Central memory CD4-positive, alpha-beta T cell (primary cell): ENCODE results near the gene PSMA8.
"Not testable (repeated sequence)": the region's sequence is repeated elsewhere in the genome, so short reads cannot be mapped to it uniquely, and the experiment has no call there.

ENCODE experiments used
- DNase-seq: peaks from one replicate; pipeline ENCODE4 v3.0.0; 2022

PSMA8 gene

GRCh38 chr18:26176134-26176533 lies 42.5 kb downstream of the PSMA8 start:
- no peak for DNase-seq

- no peak for DNase-seq
Measured at GRCh38 chr18:26181343-26181826, 47.7 kb downstream of the PSMA8 start.

GRCh38 chr18:26183395-26184112 lies 49.9 kb downstream of the PSMA8 start:
- no peak for DNase-seq

- DNase-seq: no peak
Measured at GRCh38 chr18:26185267-26185666, 51.6 kb downstream of the PSMA8 start.

GRCh38 chr18:26190506-26190905 lies 56.8 kb downstream of the PSMA8 start:
- DNase-seq: peak; percentile 29

DNA sequence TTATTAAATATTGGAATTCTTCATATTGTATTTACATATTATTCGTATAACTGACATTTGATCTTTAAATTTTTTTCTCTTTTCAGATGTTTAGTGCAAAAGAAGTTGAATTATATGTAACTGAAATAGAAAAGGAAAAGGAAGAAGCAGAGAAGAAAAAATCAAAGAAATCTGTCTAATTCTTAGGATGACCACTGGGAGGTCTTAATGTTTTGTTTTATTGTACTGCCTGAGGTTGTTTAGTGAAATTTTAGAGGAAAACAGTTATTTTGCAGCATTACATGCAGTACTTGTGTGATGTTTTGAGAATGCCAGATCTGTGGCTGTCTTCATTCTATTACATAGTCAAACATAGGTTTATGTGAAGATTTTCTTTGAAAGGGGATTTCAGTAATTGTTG lies 58.6 kb downstream of the PSMA8 start:
- DNase-seq: no peak

GRCh38 chr18:26196605-26197004 lies 62.9 kb downstream of the PSMA8 start:
- no peak for DNase-seq

GRCh38 chr18:26202001-26202400 lies 68.3 kb downstream of the PSMA8 start:
- not testable (repeated sequence) for DNase-seq

DNA sequence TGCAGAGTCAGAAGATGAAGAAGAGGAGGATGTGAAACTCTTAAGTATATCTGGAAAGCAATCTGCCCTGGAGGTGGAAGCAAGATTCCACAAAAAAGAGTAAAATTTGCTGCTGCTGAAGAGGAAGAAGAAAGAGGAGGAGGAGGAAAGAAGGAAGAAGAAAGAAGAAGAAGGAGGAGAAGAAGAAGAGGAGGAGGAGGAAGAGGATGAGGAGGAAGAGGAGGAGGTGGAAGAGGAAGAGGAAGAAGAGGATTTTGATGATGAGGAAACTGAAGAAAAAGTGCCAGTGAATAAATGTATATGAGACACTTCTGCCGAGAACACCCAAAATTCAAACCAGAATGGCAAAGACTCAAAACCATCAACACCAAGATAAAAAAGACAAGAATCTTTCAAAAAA lies 71.6 kb downstream of the PSMA8 start:
- DNase-seq: no peak

GRCh38 chr18:26206488-26206887 lies 72.8 kb downstream of the PSMA8 start:
- DNase-seq: no peak

DNA sequence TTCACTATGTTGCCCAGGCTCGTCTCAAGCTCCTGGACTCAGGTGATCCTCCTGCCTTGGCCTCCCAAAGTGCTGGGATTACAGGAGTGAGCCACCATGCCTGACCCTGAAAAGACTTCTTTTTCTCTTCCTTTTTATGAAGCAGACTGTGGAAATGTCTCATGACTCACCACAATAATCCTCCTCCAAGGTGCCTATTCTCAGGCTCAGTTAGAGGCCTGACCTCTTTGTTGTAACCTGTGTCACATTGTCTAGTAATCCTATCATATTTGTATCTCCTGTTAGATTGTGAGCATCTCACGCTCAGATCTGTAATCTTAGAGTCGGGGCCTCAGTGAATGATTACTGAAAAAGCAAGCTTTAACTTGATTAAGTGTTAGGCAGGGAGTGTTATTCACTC lies 74.3 kb downstream of the PSMA8 start:
- DNase-seq: no peak

- no peak for DNase-seq
Measured at GRCh38 chr18:26208977-26209376, 75.3 kb downstream of the PSMA8 start.

DNA sequence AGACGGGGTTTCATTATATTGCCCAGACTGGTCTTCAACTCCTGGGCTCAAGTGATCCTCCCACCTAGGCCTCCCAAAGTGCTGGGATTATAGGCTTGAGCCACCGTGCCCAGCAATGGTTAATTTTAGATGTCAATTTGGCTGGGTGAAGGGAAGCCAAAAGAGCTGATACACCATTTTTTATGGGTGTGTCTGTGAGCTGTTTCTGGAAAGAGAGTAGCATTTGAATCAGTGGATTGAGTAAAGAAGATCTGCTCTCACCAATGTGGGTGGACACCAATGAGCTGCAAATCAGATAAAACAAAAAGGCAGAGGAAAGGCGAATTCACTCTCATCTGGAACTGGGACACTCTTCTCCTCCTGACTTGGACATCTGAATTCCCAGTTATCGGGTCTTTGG lies 76.5 kb downstream of the PSMA8 start:
- DNase-seq: no peak

- DNase-seq: peak; percentile 82
Measured at GRCh38 chr18:26215247-26215970, 81.7 kb downstream of the PSMA8 start.

GRCh38 chr18:26225022-26225693 lies 91.5 kb downstream of the PSMA8 start:
- DNase-seq: no peak

- no peak for DNase-seq
Measured at GRCh38 chr18:26225915-26226228, 92.2 kb downstream of the PSMA8 start.

GRCh38 chr18:26226229-26227050 lies 92.8 kb downstream of the PSMA8 start, which contains the start of gene TAF4B:
Gene TAF4B (plus strand): TSS chr18:26226445. CDS start chr18:26226934, 489 bp downstream.
- DNase-seq: peak; percentile 90

- no peak for DNase-seq
Measured at GRCh38 chr18:26227051-26227670, 93.5 kb downstream of the PSMA8 start.

DNA sequence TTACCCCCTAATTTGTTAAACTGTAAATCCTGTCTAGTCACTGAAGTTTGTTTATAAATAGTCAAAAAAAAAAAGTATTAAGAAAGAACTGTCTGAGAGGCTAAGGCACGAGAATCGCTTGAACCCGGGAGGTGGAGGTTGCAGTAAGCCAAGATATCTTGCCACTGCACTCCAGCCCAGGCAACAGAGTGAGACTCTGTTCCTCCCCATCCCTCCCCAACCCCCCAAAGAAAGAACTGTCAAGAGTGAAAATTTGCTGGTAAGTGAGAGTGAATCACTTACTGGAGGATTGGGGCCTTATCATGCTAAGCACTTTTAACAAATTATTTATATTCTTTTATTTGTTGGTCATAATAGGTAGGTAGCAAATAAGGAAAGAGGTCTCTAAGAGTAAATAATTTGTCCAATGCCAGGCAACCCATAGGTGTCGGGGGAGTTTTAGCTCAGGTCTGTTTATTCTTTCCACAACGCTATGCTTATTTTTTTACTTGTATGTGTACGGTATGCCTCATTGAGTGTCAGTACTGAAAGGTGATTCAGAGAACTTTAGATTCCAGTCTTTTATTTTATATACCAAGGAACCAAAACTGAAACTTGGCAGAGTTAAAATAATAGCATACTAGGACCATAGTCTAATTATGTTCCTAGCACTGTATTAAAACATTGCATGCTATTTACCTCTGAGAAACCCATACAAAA lies 95.0 kb downstream of the PSMA8 start:
- DNase-seq: no peak

DNA sequence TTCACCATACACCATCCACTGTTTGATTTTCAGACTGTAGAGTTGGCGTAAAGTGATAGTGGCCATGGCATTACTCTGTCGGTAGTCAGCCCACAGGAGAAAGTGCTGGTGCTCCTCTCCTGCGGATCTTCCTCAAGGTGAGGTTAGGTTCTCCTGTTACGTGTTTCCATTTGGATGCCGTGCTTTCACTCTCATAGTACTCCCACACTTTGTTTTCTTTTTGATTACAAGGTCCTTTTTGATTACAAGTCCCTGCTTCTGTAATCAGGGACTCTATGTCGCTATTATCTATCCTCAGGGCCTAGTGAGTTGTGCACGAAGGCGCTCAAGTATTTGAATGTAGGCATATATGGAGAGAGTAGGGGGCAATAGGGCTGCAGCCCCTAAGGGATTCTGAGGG lies 96.8 kb downstream of the PSMA8 start:
- DNase-seq: no peak

- no peak for DNase-seq
Measured at GRCh38 chr18:26233208-26233607, 99.5 kb downstream of the PSMA8 start.

- DNase-seq: not testable (repeated sequence)
Measured at GRCh38 chr18:26237363-26237762, 103.7 kb downstream of the PSMA8 start.
